BLaER1 (cell line): Measurements from ENCODE around the gene PIGL.

Source experiments
- H3K27ac ChIP-seq: shearing (Covaris generic); formaldehyde crosslinking; 2 replicates; pipeline ENCODE4 v1.8.1; 2022
- H3K27me3 ChIP-seq: shearing (Covaris generic); formaldehyde crosslinking; 2 replicates; pipeline ENCODE4 v1.8.1; 2022
- H3K36me3 ChIP-seq: shearing (Covaris generic); formaldehyde crosslinking; 2 replicates; pipeline ENCODE4 v1.8.1; 2022
- H3K4me1 ChIP-seq: shearing (Covaris generic); formaldehyde crosslinking; 2 replicates; pipeline ENCODE4 v1.8.1; 2022
- H3K4me2 ChIP-seq: shearing (Covaris generic); formaldehyde crosslinking; 2 replicates; pipeline ENCODE4 v1.8.1; 2022
- H3K4me3 ChIP-seq: shearing (Covaris generic); formaldehyde crosslinking; 2 replicates; pipeline ENCODE4 v1.8.1; 2022
- H3K9ac ChIP-seq: shearing (Covaris generic); formaldehyde crosslinking; 2 replicates; pipeline ENCODE4 v1.8.1; 2022
- H3K9me3 ChIP-seq: shearing (Covaris generic); formaldehyde crosslinking; 2 replicates; pipeline ENCODE4 v1.8.1; 2022
- H4K20me1 ChIP-seq: shearing (Covaris generic); formaldehyde crosslinking; 2 replicates; pipeline ENCODE4 v1.8.1; 2022
- Cebpa-rat ChIP-seq: shearing (Covaris generic); IDR thresholded peaks from 2 replicates; pipeline ENCODE4 v1.8.1; 2022

PIGL gene

GRCh38 chr17:16346721-16347271 is 129.8 kb downstream of the PIGL start:
- H3K27ac ChIP-seq: no peak overlapping the region
- no peak overlapping the region for H3K4me2 ChIP-seq
- H3K4me1 ChIP-seq: no peaks in the 10 kb centered on the region
- no peak overlapping the region for H3K9ac ChIP-seq
- H3K9me3 ChIP-seq: no peaks in the 10 kb centered on the region
- no peak overlapping the region for H3K4me3 ChIP-seq
- no peak for TF ChIP-seq Cebpa-rat
- peaks cover 30% of the 10 kb centered on the region for H3K36me3 ChIP-seq
- peaks cover 16% of the 10 kb centered on the region for H3K27me3 ChIP-seq
- peaks cover 3% of the 10 kb centered on the region; the same call in 1 of the 2 replicates for H4K20me1 ChIP-seq

DNA sequence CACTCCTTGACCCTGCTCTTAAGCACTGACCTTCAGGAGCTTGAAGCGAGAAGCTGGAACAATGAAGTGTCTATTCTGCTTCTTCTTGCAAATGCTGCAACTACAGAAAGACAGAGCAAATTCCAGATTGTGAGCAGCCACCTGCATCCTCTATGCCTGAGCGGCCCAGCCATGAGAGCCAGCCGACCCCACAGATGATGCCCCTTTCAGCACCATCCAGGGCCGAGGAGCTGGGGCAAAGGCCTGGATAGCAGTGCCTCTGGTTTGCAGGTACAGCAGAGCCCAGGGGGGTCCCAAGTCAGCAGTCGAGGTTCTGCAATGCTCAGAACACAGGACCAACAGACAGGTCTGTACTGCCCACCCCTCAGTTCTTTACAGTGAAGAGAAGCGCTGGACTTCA is 131.6 kb downstream of the PIGL start:
- Histone ChIP-seq H3K4me1 (peaks cover 9% of the 10 kb centered on the region; the same call in 1 of the 2 replicates), H3K4me2 (no peak overlapping the region), H3K4me3 (no peak overlapping the region), H3K27ac (no peak overlapping the region), H3K27me3 (peaks cover 34% of the 10 kb centered on the region), H3K9ac (no peak overlapping the region), H3K9me3 (peaks cover 7% of the 10 kb centered on the region), H3K36me3 (peaks cover 18% of the 10 kb centered on the region), H4K20me1 (peaks cover 17% of the 10 kb centered on the region; the same call in 1 of the 2 replicates)
- TF ChIP-seq Cebpa-rat: no peak

- no peak for TF ChIP-seq Cebpa-rat
- H3K4me1 ChIP-seq: peaks cover 9% of the 10 kb centered on the region; the same call in 1 of the 2 replicates
- peaks cover 42% of the 10 kb centered on the region for H3K27me3 ChIP-seq
- peaks cover 17% of the 10 kb centered on the region; the same call in 1 of the 2 replicates for H4K20me1 ChIP-seq
- peaks cover 11% of the 10 kb centered on the region for H3K36me3 ChIP-seq
- H3K9ac ChIP-seq: no peak overlapping the region
- no peak overlapping the region for H3K4me3 ChIP-seq
- no peak overlapping the region for H3K27ac ChIP-seq
- peaks cover 16% of the 10 kb centered on the region for H3K9me3 ChIP-seq
- H3K4me2 ChIP-seq: no peak overlapping the region
Observed at GRCh38 chr17:16349431-16349830, 132.4 kb downstream of the PIGL start.

GRCh38 chr17:16351831-16352230 is 134.8 kb downstream of the PIGL start:
- peak overlapping the region; percentile 65 for H3K4me3 ChIP-seq
- H3K9ac ChIP-seq: no peak overlapping the region; the same call in 1 of the 2 replicates
- H3K27me3 ChIP-seq: peaks cover 48% of the 10 kb centered on the region
- peaks cover 9% of the 10 kb centered on the region; the same call in 1 of the 2 replicates for H3K4me1 ChIP-seq
- TF ChIP-seq Cebpa-rat: no peak
- peaks cover 16% of the 10 kb centered on the region for H3K9me3 ChIP-seq
- peaks cover 17% of the 10 kb centered on the region; the same call in 1 of the 2 replicates for H4K20me1 ChIP-seq
- peaks cover 11% of the 10 kb centered on the region; the same call in 1 of the 2 replicates for H3K36me3 ChIP-seq
- H3K27ac ChIP-seq: no peak overlapping the region
- H3K4me2 ChIP-seq: peak overlapping the region; percentile 73; the same call in 1 of the 2 replicates

DNA sequence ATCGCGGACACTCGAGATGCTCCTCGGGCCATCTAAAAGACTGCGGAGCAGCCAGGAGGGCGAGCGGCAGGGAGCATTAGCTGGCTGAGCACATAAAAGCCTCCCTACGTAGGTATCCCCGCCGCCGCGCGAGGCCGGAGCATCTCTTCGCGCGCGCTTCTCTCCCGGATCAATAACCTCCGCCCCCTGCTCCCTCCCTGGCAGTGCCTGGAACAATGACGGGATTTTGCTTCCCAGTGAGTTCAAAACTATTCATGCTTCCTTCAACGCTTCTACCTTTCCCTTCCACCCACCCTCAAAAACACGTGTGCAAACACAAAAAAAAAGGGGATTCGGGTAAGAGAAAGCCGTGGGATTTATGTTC is 135.3 kb downstream of the PIGL start:
- no peak overlapping the region for H3K27ac ChIP-seq
- peaks cover 9% of the 10 kb centered on the region; the same call in 1 of the 2 replicates for H3K4me1 ChIP-seq
- peaks cover 48% of the 10 kb centered on the region for H3K27me3 ChIP-seq
- H4K20me1 ChIP-seq: peaks cover 17% of the 10 kb centered on the region; the same call in 1 of the 2 replicates
- TF ChIP-seq Cebpa-rat: no peak
- H3K9ac ChIP-seq: no peak overlapping the region; the same call in 1 of the 2 replicates
- H3K9me3 ChIP-seq: peaks cover 16% of the 10 kb centered on the region
- H3K4me3 ChIP-seq: peak overlapping the region; percentile 65
- peak overlapping the region; percentile 73 for H3K4me2 ChIP-seq
- H3K36me3 ChIP-seq: peaks cover 11% of the 10 kb centered on the region; the same call in 1 of the 2 replicates

- H3K4me2 ChIP-seq: peak overlapping the region; percentile 73
- peaks cover 9% of the 10 kb centered on the region; the same call in 1 of the 2 replicates for H3K4me1 ChIP-seq
- H3K27ac ChIP-seq: peak overlapping the region; percentile 69; the same call in 1 of the 2 replicates
- peaks cover 16% of the 10 kb centered on the region for H3K9me3 ChIP-seq
- peaks cover 17% of the 10 kb centered on the region; the same call in 1 of the 2 replicates for H4K20me1 ChIP-seq
- peaks cover 11% of the 10 kb centered on the region; the same call in 1 of the 2 replicates for H3K36me3 ChIP-seq
- H3K4me3 ChIP-seq: peak overlapping the region; percentile 65
- no peak for TF ChIP-seq Cebpa-rat
- peak overlapping the region; percentile 73 for H3K9ac ChIP-seq
- peaks cover 48% of the 10 kb centered on the region for H3K27me3 ChIP-seq
Observed at GRCh38 chr17:16352667-16353316, 135.8 kb downstream of the PIGL start.

DNA sequence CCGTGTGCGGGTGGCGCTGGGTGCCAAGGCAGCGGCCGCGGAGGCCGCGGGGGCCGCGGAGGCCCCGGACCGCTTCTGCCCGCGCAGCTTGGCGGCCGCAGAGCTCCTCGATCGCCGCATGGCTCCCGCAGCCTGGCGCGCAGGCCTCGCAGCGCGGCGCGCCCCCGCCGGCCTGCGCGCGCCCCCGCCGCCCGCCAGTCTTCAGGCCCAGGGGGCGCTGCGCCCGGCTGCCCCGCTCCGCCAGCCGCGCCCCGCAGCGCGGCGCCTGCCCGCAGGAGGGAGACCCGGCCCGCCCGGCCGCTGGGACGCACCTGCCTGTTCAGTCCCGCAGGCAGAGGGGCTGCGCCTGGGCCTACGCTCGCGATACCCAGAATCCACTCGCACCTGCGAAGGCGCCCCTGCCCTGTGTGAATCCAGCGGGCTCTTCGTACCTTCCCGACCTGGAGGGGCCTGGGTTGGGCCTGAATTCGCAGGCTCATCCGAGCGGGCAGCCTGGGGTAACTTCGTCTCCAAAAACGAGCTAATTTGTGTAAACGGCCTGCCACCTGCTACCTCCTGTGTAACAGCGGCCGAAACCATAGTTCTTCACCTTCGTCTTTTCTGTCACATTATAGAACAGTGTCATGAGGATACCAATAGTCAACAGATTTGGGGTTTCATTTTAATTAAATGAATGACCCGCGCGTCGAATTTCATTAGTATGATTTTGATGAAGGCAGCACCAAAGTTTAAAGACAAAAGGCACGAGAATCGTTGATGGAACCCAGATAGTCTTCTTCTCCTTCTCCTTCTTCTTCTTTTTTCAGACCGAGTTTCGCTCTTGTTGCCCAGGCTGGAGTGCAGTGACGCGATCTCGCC is 136.5 kb downstream of the PIGL start, which contains the start of gene CENPV:
Gene CENPV, minus strand, starts transcription at position 153 of the 858 bp plus-strand sequence. Its CDS starts 33 bp downstream, at position 120.
- Histone ChIP-seq H3K9ac (peak within 1 kb of the TSS; percentile 73), H4K20me1 (peaks cover 17% of the 10 kb centered on the region; the same call in 1 of the 2 replicates), H3K27me3 (peaks cover 48% of the 10 kb centered on the region), H3K9me3 (peaks cover 16% of the 10 kb centered on the region), H3K4me3 (peak within 1 kb of the TSS; percentile 65), H3K36me3 (peaks cover 8% of the 10 kb centered on the region; the same call in 1 of the 2 replicates), H3K4me2 (peak within 1 kb of the TSS; percentile 73), H3K4me1 (peaks cover 9% of the 10 kb centered on the region; the same call in 1 of the 2 replicates), H3K27ac (peak within 1 kb of the TSS; percentile 69; the same call in 1 of the 2 replicates)
- no peak for TF ChIP-seq Cebpa-rat

- H3K9me3 ChIP-seq: peaks cover 16% of the 10 kb centered on the region
- H3K9ac ChIP-seq: no peak overlapping the region
- H3K4me1 ChIP-seq: peaks cover 9% of the 10 kb centered on the region; the same call in 1 of the 2 replicates
- no peak for TF ChIP-seq Cebpa-rat
- H3K4me2 ChIP-seq: no peak overlapping the region
- peaks cover 17% of the 10 kb centered on the region; the same call in 1 of the 2 replicates for H4K20me1 ChIP-seq
- H3K36me3 ChIP-seq: no peaks in the 10 kb centered on the region
- peaks cover 48% of the 10 kb centered on the region for H3K27me3 ChIP-seq
- H3K27ac ChIP-seq: no peak overlapping the region
- H3K4me3 ChIP-seq: no peak overlapping the region
Observed at GRCh38 chr17:16354585-16354984, 137.6 kb downstream of the PIGL start.

- peaks cover 10% of the 10 kb centered on the region for H3K9me3 ChIP-seq
- H4K20me1 ChIP-seq: no peaks in the 10 kb centered on the region
- H3K27me3 ChIP-seq: peaks cover 16% of the 10 kb centered on the region
- no peak overlapping the region for H3K4me3 ChIP-seq
- no peak for TF ChIP-seq Cebpa-rat
- H3K36me3 ChIP-seq: no peaks in the 10 kb centered on the region
- H3K4me2 ChIP-seq: no peak overlapping the region
- peaks cover 2% of the 10 kb centered on the region; the same call in 1 of the 2 replicates for H3K4me1 ChIP-seq
- H3K27ac ChIP-seq: no peak overlapping the region
- no peak overlapping the region for H3K9ac ChIP-seq
Observed at GRCh38 chr17:16358394-16358793, 141.4 kb downstream of the PIGL start.
